Measurements from ENCODE around the gene DLEC1.
"Not testable (repeated sequence)": the region's sequence is repeated elsewhere in the genome, so short reads cannot be mapped to it uniquely, and the experiment has no call there.

DNA sequence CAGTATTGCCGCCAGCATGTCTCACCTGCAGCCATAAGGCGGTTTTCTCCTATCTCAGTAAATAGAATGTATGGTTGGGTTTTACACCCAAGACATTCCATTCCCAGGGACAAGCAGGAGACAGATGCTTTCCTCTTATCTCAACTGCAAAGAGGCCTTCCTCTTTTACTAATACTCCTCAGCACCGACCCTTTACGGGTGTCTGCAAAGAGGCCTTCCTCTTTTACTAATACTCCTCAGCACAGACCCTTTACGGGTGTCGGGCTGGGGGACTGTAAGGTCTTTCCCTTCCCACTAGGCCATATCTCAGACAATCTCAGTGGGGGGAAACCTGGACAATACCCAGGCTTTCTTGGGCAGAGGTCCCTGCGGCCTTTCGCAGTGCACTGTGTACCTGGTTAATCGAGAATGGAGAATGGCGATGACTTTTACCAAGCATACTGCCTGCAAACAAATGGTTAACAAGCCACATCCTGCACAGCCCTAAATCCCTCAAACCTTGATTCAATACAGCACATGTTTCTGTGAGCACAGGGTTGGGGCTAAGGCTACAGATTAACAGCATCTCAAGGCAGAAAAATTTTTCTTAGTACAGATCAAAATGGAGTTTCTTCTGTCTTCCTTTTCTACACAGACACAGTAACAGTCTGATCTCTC lies 96.7 kb downstream of the DLEC1 start:
- not testable (repeated sequence) for TF ChIP-seq POLR2A, POLR2AphosphoS5 (IDR thresholded peaks at IDR 0.05; ENCODE audit: low read depth, low read length)

All from GM12892 (cell line).